Lung (tissue), 12 donors: ENCODE results near the gene DPEP2. TPM values are rescaled to one million over a fixed set of nuclear protein-coding genes. Genes with fewer than 3 reads are reported as not detected.
"Not testable (repeated sequence)": the region's sequence is repeated elsewhere in the genome, so short reads cannot be mapped to it uniquely, and the experiment has no call there.

Experiments used
- ATAC-seq: fragments of 200-7000 bp; cut with Tn5 transposase; one replicate; pipeline ENCODE4 v1.9.1; 2020; ENCODE audit warnings: moderate number of reproducible peaks; ENCODE audit not compliant: insufficient read depth, low FRiP score
- DNase-seq, 3 donors: peaks; one replicate each; pipeline ENCODE4 v3.0.0-alpha.2; 2013 to 2017
- H3K27ac ChIP-seq, 2 donors: one replicate each; pipeline ENCODE4 v1.5.1; 2013; ENCODE audit warnings: mild to moderate bottlenecking in 2 of 2, moderate library complexity in 2 of 2, control low read depth in 1 of 2, inconsistent platforms in 1 of 2, low read depth in 1 of 2, low read length in 1 of 2
- H3K27me3 ChIP-seq, 3 donors: one replicate each; pipeline ENCODE4 v1.5.1; 2013; ENCODE audit warnings: low read length in 2 of 3; ENCODE audit not compliant: control insufficient read depth in 3 of 3, insufficient read depth in 3 of 3
- H3K36me3 ChIP-seq, 4 donors: one replicate each; pipeline ENCODE4 v1.5.1; 2013; ENCODE audit warnings: low read length in 4 of 4, mild to moderate bottlenecking in 1 of 4, moderate library complexity in 1 of 4; ENCODE audit not compliant: control insufficient read depth in 4 of 4, insufficient read depth in 4 of 4
- H3K4me1 ChIP-seq, 5 donors: one replicate each; pipeline ENCODE4 v1.5.1; 2013; ENCODE audit warnings: low read length in 5 of 5, mild to moderate bottlenecking in 2 of 5, moderate library complexity in 1 of 5; ENCODE audit not compliant: control insufficient read depth in 5 of 5, insufficient read depth in 5 of 5
- H3K4me3 ChIP-seq: one replicate; pipeline ENCODE4 v1.5.1; 2013; ENCODE audit warnings: mild to moderate bottlenecking, control low read depth, moderate library complexity
- H3K9ac ChIP-seq, 2 donors: one replicate each; pipeline ENCODE4 v1.5.1; 2013; ENCODE audit warnings: low read length in 2 of 2, control low read depth in 1 of 2; ENCODE audit not compliant: insufficient read depth in 1 of 2
- H3K9me3 ChIP-seq, 4 donors: one replicate each; pipeline ENCODE4 v1.5.1; 2013; ENCODE audit warnings: low read length in 3 of 4, mild to moderate bottlenecking in 1 of 4, moderate library complexity in 1 of 4; ENCODE audit not compliant: control insufficient read depth in 4 of 4, insufficient read depth in 3 of 4
- CTCF ChIP-seq: IDR thresholded peaks from 2 replicates; pipeline ENCODE4 v1.5.1; 2012; ENCODE audit warnings: mild to moderate bottlenecking; ENCODE audit errors: control extremely low read depth, extremely low read depth
- WGBS, 2 donors: extraction: QIAGEN DNeasy Blood & Tissue Kit; methylation state at CpG; one replicate each; pipeline ENCODE4 v1.1.7; 2013; 5-methylcytosine and 5-hydroxymethylcytosine counted together
- polyA plus RNA-seq, 2 donors: library from polyadenylated mRNA; stranded (reverse); fragments of 200-250 nt; gene quantifications; one replicate each; pipeline ENCODE4 v1.2.1, GENCODE V29; 2013
- total RNA-seq, 2 donors: library from RNA; depleted of rRNA in 1 of 2; stranded (reverse); fragments of >200 nt in 1 of 2; gene quantifications; one replicate each; pipeline ENCODE4 v1.2.1, GENCODE V29; 2014 to 2021
- donor health status: control.
- donor health status: control.
- donor health status: Bipolar disorder and iron deficiency.
- donor health status: healthy.
- donor health status: DM: yes; HTN: yes; CAD: no.

The DPEP2 gene
- total and polyA plus RNA-seq, 4 donors = 9.2 to 20.4 (median 12.0) TPM

- H3K9ac ChIP-seq = no peak overlapping the region
- no peak overlapping the region for H3K4me3 ChIP-seq
- peaks cover 7 to 16% (median 9%) of the 10 kb centered on the region in 5 donors for H3K4me1 ChIP-seq
- ATAC-seq = no peak
- H3K27ac ChIP-seq = no peak overlapping the region
- TF ChIP-seq CTCF = no peak
- DNase-seq = no peak
- WGBS, 2 donors = 92 to 97% methylated on average over 10 of the region's 10 CpGs
- H3K36me3 ChIP-seq = peaks cover 0 to 11% (median 3%) of the 10 kb centered on the region in 4 donors
- no peaks in the 10 kb centered on the region for H3K27me3 ChIP-seq
- H3K9me3 ChIP-seq = no peaks in the 10 kb centered on the region
Observed at GRCh38 chr16:68021490-68021889, 22.2 kb upstream of the DPEP2 start.

GRCh38 chr16:68019167-68019680 lies 19.9 kb upstream of the DPEP2 start:
- Histone ChIP-seq H3K4me3 (no peak overlapping the region), H3K27me3 (no peaks in the 10 kb centered on the region), H3K9me3 (no peaks in the 10 kb centered on the region), H3K9ac (no peak overlapping the region), H3K27ac (no peak overlapping the region), H3K36me3 (peaks cover 0 to 6% (median 2%) of the 10 kb centered on the region in 4 donors), H3K4me1 (peaks cover 7 to 14% (median 9%) of the 10 kb centered on the region in 5 donors)
- DNase-seq = no peak
- no peak for ATAC-seq
- WGBS, 2 donors = 77 to 87% methylated on average over 8 of the region's 8 CpGs
- TF ChIP-seq CTCF = no peak

GRCh38 chr16:68015681-68016080 lies 16.4 kb upstream of the DPEP2 start, which contains the start of gene DPEP2NB:
Gene DPEP2NB, minus strand, starts transcription at chr16:68015911. Its CDS starts 141 bp downstream, at chr16:68015770.
- no peak for ATAC-seq
- DNase-seq = no peak
- Histone ChIP-seq H3K9ac (no peak within 1 kb of the TSS), H3K36me3 (no peaks in the 10 kb centered on the region), H3K27ac (no peak within 1 kb of the TSS), H3K27me3 (peaks cover 0 to 3% (median 0%) of the 10 kb centered on the region in 3 donors), H3K9me3 (no peaks in the 10 kb centered on the region), H3K4me1 (no peaks in the 10 kb centered on the region), H3K4me3 (no peak within 1 kb of the TSS)
- WGBS, 2 donors = 85 to 94% methylated on average over 5 of the region's 5 CpGs
- TF ChIP-seq CTCF = no peak

GRCh38 chr16:68013440-68013839 lies 14.2 kb upstream of the DPEP2 start:
- DNase-seq = peak in 1 of 3 donors; percentile 7
- no peak overlapping the region for H3K9ac ChIP-seq
- no peaks in the 10 kb centered on the region for H3K36me3 ChIP-seq
- 23 to 52% methylated on average over 1 of the region's 1 CpG for WGBS, 2 donors
- no peak for TF ChIP-seq CTCF
- H3K9me3 ChIP-seq = no peaks in the 10 kb centered on the region
- no peak overlapping the region for H3K27ac ChIP-seq
- peaks cover 0 to 2% (median 0%) of the 10 kb centered on the region in 5 donors for H3K4me1 ChIP-seq
- peaks cover 0 to 3% (median 0%) of the 10 kb centered on the region in 3 donors for H3K27me3 ChIP-seq
- H3K4me3 ChIP-seq = no peak overlapping the region
- no peak for ATAC-seq

GRCh38 chr16:68009872-68010271 lies 10.6 kb upstream of the DPEP2 start:
- H3K27ac ChIP-seq, H3K9me3 ChIP-seq, ATAC-seq, H3K27me3 ChIP-seq, H3K4me3 ChIP-seq, H3K9ac ChIP-seq, DNase-seq, H3K36me3 ChIP-seq, H3K4me1 ChIP-seq: not testable (repeated sequence)
- WGBS, 2 donors = 76 to 84% methylated on average over 4 of the region's 4 CpGs
